Activated CD4-positive, alpha-beta T cell treated with anti-CD3 and anti-CD28 coated beads, Interleukin-2, amount 10 ng/mL, durations not matched to agents 24 days and 14 days (primary cell): Measurements from ENCODE around the gene TNFAIP8L3. TPM values are rescaled to one million over a fixed set of nuclear protein-coding genes. Genes with fewer than 3 reads are reported as not detected.
A peak's percentile ranks its signal among the peaks of the same experiment; 100 is the strongest.

ENCODE experiments used
- DNase-seq: peaks from one replicate; pipeline ENCODE4 v3.0.0; 2022
- H3K27ac Mint-ChIP-seq: one replicate; pipeline ENCODE4 v1.8.0; 2022; ENCODE audit warnings: mild to moderate bottlenecking, mixed read lengths
- H3K27me3 Mint-ChIP-seq: one replicate; pipeline ENCODE4 v1.8.0; 2022; ENCODE audit warnings: mixed read lengths
- H3K36me3 Mint-ChIP-seq: one replicate; pipeline ENCODE4 v1.8.0; 2022; ENCODE audit warnings: low read depth, mild to moderate bottlenecking, mixed read lengths
- H3K4me1 Mint-ChIP-seq: one replicate; pipeline ENCODE4 v1.8.0; 2021; ENCODE audit warnings: mixed read lengths
- H3K4me3 Mint-ChIP-seq: one replicate; pipeline ENCODE4 v1.8.0; 2022; ENCODE audit warnings: mild to moderate bottlenecking, moderate library complexity, mixed read lengths
- H3K9me3 Mint-ChIP-seq: one replicate; pipeline ENCODE4 v1.8.0; 2021; ENCODE audit warnings: mixed read lengths
- intact Hi-C: fragments of 100-400 bp; cut with micrococcal nuclease; formaldehyde crosslinking; loops from one replicate; pipeline ENCODE4 v1.15.1; 2023
- total RNA-seq: library from RNA; stranded (reverse); gene quantifications from 2 replicates; pipeline ENCODE4 v1.2.3, GENCODE V29; 2022

Gene TNFAIP8L3
- total RNA-seq, 1 donor from 2014 or later = 0.77 TPM

GRCh38 chr15:51090753-51091152, 4.0 kb downstream of the TNFAIP8L3 start:
- intact Hi-C loops = no loop called here
- no peaks in the 10 kb centered on the region for H3K36me3 Mint-ChIP-seq
- H3K27ac Mint-ChIP-seq = no peak overlapping the region
- no peak for DNase-seq
- H3K4me1 Mint-ChIP-seq = peaks cover 5% of the 10 kb centered on the region
- no peaks in the 10 kb centered on the region for H3K9me3 Mint-ChIP-seq
- H3K27me3 Mint-ChIP-seq = peaks cover 69% of the 10 kb centered on the region
- H3K4me3 Mint-ChIP-seq = no peak overlapping the region

GRCh38 chr15:51089699-51090453, 4.8 kb downstream of the TNFAIP8L3 start:
- no peak for DNase-seq
- Mint-ChIP-seq H3K4me1 (peaks cover 5% of the 10 kb centered on the region), H3K27ac (no peak overlapping the region), H3K36me3 (no peaks in the 10 kb centered on the region), H3K4me3 (no peak overlapping the region), H3K9me3 (no peaks in the 10 kb centered on the region), H3K27me3 (peaks cover 62% of the 10 kb centered on the region)
- intact Hi-C loops = no loop called here

GRCh38 chr15:51089041-51089440, 5.7 kb downstream of the TNFAIP8L3 start:
- H3K27me3 Mint-ChIP-seq = peaks cover 61% of the 10 kb centered on the region
- DNase-seq = no peak
- no peak overlapping the region for H3K27ac Mint-ChIP-seq
- H3K4me3 Mint-ChIP-seq = no peak overlapping the region
- intact Hi-C loops = no loop called here
- no peaks in the 10 kb centered on the region for H3K36me3 Mint-ChIP-seq
- H3K4me1 Mint-ChIP-seq = peaks cover 4% of the 10 kb centered on the region
- H3K9me3 Mint-ChIP-seq = no peaks in the 10 kb centered on the region

- no peak overlapping the region for H3K4me3 Mint-ChIP-seq
- intact Hi-C loops = no loop called here
- no peak for DNase-seq
- H3K36me3 Mint-ChIP-seq = no peaks in the 10 kb centered on the region
- H3K27ac Mint-ChIP-seq = no peak overlapping the region
- peaks cover 4% of the 10 kb centered on the region for H3K4me1 Mint-ChIP-seq
- H3K9me3 Mint-ChIP-seq = no peaks in the 10 kb centered on the region
- H3K27me3 Mint-ChIP-seq = peaks cover 56% of the 10 kb centered on the region
Measured at GRCh38 chr15:51088585-51088984, 6.1 kb downstream of the TNFAIP8L3 start.

GRCh38 chr15:51087513-51087912, 7.2 kb downstream of the TNFAIP8L3 start:
- no peak overlapping the region for H3K4me3 Mint-ChIP-seq
- peaks cover 2% of the 10 kb centered on the region for H3K4me1 Mint-ChIP-seq
- H3K27me3 Mint-ChIP-seq = peaks cover 46% of the 10 kb centered on the region
- DNase-seq = no peak
- H3K27ac Mint-ChIP-seq = no peak overlapping the region
- intact Hi-C loops = no loop called here
- H3K9me3 Mint-ChIP-seq = no peaks in the 10 kb centered on the region
- no peaks in the 10 kb centered on the region for H3K36me3 Mint-ChIP-seq

- Mint-ChIP-seq H3K9me3 (no peaks in the 10 kb centered on the region), H3K27ac (no peak overlapping the region), H3K4me1 (peaks cover 2% of the 10 kb centered on the region), H3K4me3 (no peak overlapping the region), H3K36me3 (no peaks in the 10 kb centered on the region), H3K27me3 (peaks cover 38% of the 10 kb centered on the region)
- DNase-seq = no peak
- intact Hi-C loops = no loop called here
Measured at GRCh38 chr15:51086409-51086808, 8.3 kb downstream of the TNFAIP8L3 start.

GRCh38 chr15:51085764-51086163, 8.9 kb downstream of the TNFAIP8L3 start:
- Mint-ChIP-seq H3K4me1 (peaks cover 2% of the 10 kb centered on the region), H3K9me3 (no peaks in the 10 kb centered on the region), H3K27ac (no peak overlapping the region), H3K36me3 (no peaks in the 10 kb centered on the region), H3K27me3 (peaks cover 32% of the 10 kb centered on the region), H3K4me3 (no peak overlapping the region)
- intact Hi-C loops = no loop called here
- DNase-seq = no peak

- Mint-ChIP-seq H3K9me3 (no peaks in the 10 kb centered on the region), H3K4me3 (no peak overlapping the region), H3K36me3 (no peaks in the 10 kb centered on the region), H3K27ac (no peak overlapping the region), H3K4me1 (peaks cover 7% of the 10 kb centered on the region), H3K27me3 (peaks cover 12% of the 10 kb centered on the region)
- intact Hi-C loops = no loop called here
- DNase-seq = no peak
Measured at GRCh38 chr15:51083641-51084166, 11.0 kb downstream of the TNFAIP8L3 start.

- no peaks in the 10 kb centered on the region for H3K9me3 Mint-ChIP-seq
- H3K27me3 Mint-ChIP-seq = peaks cover 5% of the 10 kb centered on the region
- no peak overlapping the region for H3K4me3 Mint-ChIP-seq
Measured at GRCh38 chr15:51082246-51082645, 12.5 kb downstream of the TNFAIP8L3 start.

GRCh38 chr15:51080286-51080685, 14.4 kb downstream of the TNFAIP8L3 start:
- peaks cover 27% of the 10 kb centered on the region for H3K4me1 Mint-ChIP-seq
- no peak overlapping the region for H3K4me3 Mint-ChIP-seq
- intact Hi-C loops = no loop called here
- no peaks in the 10 kb centered on the region for H3K27me3 Mint-ChIP-seq
- no peak for DNase-seq
- H3K27ac Mint-ChIP-seq = no peak overlapping the region
- no peaks in the 10 kb centered on the region for H3K9me3 Mint-ChIP-seq
- no peaks in the 10 kb centered on the region for H3K36me3 Mint-ChIP-seq

More at GRCh38 chr15:51082246-51082645, 12.5 kb downstream of the TNFAIP8L3 start:
- Mint-ChIP-seq H3K27ac (no peak overlapping the region), H3K4me1 (peaks cover 15% of the 10 kb centered on the region), H3K36me3 (no peaks in the 10 kb centered on the region)
- DNase-seq = no peak
- intact Hi-C loops = no loop called here

GRCh38 chr15:51079226-51079625, 15.5 kb downstream of the TNFAIP8L3 start:
- Mint-ChIP-seq H3K4me1 (peaks cover 27% of the 10 kb centered on the region), H3K36me3 (no peaks in the 10 kb centered on the region), H3K27me3 (no peaks in the 10 kb centered on the region), H3K27ac (no peak overlapping the region), H3K4me3 (no peak overlapping the region), H3K9me3 (no peaks in the 10 kb centered on the region)
- no peak for DNase-seq
- intact Hi-C loops = no loop called here

- H3K4me3 Mint-ChIP-seq = peak overlapping the region; percentile 39
- intact Hi-C loops = no loop called here
- H3K9me3 Mint-ChIP-seq = no peaks in the 10 kb centered on the region
- no peaks in the 10 kb centered on the region for H3K36me3 Mint-ChIP-seq
- H3K27me3 Mint-ChIP-seq = no peaks in the 10 kb centered on the region
- H3K27ac Mint-ChIP-seq = peak overlapping the region; percentile 78
- peaks cover 27% of the 10 kb centered on the region for H3K4me1 Mint-ChIP-seq
- DNase-seq = peak; percentile 89
Measured at GRCh38 chr15:51077221-51078153, 17.2 kb downstream of the TNFAIP8L3 start.

GRCh38 chr15:51076524-51077220, 18.0 kb downstream of the TNFAIP8L3 start:
- DNase-seq = peak; percentile 63
- intact Hi-C loops = no loop called here
- Mint-ChIP-seq H3K9me3 (no peaks in the 10 kb centered on the region), H3K4me1 (peaks cover 28% of the 10 kb centered on the region), H3K27me3 (no peaks in the 10 kb centered on the region), H3K27ac (peak overlapping the region; percentile 78), H3K4me3 (peak overlapping the region; percentile 39), H3K36me3 (no peaks in the 10 kb centered on the region)
